OCI-M2 (cell line): ENCODE data around the gene HMOX1.

Source experiments
- DNase-seq: peaks from one replicate; lab custom pipeline; 2025; ENCODE audit not compliant: unreplicated experiment; lab: John Stamatoyannopoulos, UW

HMOX1 gene

DNA sequence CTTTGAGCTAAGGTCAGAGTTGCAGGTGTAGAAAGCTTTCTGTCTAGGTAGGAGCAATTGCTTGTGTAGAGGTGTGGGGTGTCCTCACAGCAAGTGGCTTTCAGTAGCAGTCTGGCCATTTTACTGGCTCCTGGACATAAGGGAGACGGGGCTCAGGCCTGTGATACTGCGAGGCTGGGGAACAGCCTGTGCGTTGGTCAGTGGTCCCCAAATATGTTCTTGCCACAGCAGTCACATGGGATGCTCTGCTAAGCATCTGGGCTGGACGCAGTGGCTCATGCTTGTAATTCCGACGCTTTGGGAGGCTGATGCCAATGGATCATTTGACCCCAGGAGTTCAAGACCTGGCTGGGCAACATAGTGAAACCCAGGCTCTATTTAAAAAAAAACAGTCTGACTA is 21.0 kb downstream of the HMOX1 start:
- no peak for DNase-seq

DNA sequence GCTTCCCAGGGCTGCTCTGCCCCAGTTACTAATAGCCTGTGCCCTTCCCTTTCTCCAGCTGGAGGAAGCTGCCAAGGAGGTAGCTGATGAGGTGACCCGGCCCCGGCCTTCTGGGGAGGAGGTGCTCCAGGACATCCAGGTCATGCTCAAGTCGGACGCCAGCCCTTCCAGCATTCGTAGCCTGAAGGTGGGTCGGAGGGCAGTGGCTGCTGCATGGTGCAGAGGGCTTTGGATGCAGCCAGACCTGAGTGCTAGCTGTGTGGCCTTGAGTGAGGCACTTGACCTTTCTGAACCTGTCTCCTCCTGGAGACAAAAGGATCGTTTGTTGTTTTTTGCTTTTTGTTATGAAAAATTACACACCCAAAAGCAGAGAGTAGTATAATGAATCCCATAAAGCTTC is 22.5 kb downstream of the HMOX1 start:
- DNase-seq, result no peak

DNA sequence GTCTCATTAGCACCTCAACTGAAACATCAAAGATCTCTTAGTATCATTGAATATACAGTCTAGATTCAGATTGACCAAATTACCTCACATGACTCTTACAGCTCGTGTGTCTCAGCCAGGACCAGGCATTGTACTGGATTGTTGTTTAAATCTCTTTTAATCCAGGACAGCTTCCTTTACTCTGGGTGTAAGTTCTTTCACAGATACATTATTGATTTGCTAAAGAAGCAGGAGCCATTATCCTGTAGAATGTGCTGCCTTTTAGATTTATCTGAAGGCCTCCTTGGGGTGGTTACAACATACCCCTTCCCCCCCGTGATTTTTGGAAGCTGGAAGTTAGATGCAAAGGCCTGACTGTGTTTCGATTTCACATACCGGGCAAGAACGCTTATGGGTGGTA is 23.3 kb downstream of the HMOX1 start:
- no peak for DNase-seq

GRCh38 chr22:35406443-35406842 is 25.5 kb downstream of the HMOX1 start:
- no peak for DNase-seq

- no peak for DNase-seq
Observed at GRCh38 chr22:35407362-35407761, 26.5 kb downstream of the HMOX1 start.

GRCh38 chr22:35409783-35410662 is 29.1 kb downstream of the HMOX1 start:
- no peak for DNase-seq

DNA sequence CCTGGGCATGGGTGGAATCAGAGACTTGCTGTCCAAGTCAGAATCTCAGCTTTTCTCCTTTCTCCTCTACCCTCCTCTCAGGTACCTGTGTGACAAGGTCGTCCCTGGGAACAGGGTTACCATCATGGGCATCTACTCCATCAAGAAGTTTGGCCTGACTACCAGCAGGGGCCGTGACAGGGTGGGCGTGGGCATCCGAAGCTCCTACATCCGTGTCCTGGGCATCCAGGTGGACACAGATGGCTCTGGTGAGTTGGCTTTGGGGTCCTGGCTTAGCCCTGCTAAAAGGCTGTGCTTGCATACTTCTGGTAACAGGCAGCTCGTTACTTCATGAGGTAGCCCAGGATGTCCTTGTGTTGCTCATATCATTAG is 29.8 kb downstream of the HMOX1 start:
- DNase-seq, result no peak

DNA sequence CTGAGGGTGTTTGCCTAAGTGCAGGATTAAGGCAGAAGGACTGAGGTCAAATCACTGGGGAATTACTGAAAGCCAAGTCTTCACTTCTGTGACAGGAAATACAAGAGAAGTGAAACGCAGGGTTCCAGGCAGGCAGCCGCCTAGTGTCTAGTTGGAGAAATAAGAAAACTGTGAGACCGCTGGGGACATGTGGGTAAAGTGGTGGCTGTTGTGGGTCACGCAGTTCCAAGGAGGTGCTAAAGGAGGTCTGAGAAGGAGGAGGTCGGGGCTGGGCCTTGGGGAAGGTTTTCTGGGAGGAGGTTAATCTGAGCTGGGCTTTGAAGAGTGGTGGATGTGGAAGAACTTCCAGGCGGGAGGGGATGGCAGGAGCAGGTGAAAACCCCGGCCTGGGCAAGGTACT is 30.2 kb downstream of the HMOX1 start:
- DNase-seq, result no peak

- DNase-seq, result no peak
Observed at GRCh38 chr22:35413624-35414023, 32.7 kb downstream of the HMOX1 start.

DNA sequence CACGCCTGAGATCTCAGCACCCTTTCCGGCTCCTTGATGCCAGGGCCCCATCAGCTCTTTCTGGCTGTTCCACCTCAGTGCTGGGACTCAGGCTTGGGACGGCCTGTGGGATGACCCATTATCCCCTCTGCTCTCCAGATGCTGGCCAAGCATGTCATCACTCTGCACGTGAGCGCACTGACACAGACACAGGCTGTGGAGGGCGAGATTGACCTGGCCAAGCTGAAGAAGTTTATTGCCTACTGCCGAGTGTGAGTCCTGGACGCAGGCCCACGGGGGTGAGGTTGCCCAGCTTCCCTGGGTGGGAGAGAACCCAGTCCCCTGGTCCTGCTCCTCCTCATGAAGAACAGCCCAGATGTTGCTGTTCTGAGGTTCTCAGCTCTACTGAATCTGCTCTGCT is 36.7 kb downstream of the HMOX1 start:
- no peak for DNase-seq

- no peak for DNase-seq
Observed at GRCh38 chr22:35418088-35418487, 37.2 kb downstream of the HMOX1 start.

DNA sequence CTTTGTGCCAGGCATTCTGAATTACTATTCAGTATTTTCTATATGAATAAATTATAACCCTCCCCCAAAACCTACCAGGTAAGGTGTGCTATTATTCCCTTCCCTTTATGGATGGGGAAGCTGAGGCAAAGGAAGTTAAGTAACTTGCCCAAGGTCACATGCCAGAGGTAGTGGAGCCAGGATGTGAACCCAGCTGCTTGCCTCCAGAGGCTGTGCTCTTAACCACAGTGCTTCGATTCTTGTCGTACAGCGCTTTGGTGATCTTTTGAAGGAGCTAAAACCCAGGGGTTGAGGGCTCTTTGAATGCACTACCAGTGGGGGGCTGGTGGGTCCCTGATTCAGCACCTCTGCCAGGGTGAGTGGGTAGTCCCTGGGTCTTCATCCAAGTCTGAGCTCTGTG is 37.8 kb downstream of the HMOX1 start:
- no peak for DNase-seq

DNA sequence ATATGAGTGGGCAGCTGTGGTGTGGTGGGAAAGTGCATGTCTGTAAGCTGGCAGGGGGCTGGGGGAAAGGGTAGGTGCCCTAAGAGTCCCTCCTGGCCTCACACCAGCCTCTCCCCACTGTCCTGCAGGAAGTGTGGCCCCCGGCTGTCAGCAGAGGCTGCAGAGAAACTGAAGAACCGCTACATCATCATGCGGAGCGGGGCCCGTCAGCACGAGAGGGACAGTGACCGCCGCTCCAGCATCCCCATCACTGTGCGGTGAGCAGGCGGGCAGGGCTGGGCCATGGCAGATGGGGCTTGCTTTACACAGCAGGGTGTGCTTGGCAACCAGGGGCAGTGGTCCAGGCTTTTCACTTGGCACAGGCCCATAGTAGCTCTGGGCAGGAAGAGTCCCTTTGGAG is 38.9 kb downstream of the HMOX1 start:
- no peak for DNase-seq

DNA sequence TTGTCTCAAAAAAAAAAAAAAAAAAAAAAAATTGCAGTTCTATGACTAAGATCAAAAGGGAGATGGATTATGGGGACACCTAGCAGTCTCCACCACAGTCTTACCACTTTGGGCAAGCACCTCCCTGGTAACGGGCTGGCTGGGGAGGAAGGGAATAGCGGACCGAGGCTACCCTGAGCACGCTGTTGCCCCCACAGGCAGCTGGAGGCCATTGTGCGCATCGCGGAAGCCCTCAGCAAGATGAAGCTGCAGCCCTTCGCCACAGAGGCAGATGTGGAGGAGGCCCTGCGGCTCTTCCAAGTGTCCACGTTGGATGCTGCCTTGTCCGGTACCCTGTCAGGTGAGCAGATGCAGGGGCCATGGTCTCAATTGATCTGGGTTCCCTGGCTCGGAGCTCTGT is 40.2 kb downstream of the HMOX1 start:
- no peak for DNase-seq

GRCh38 chr22:35422145-35422544 is 41.2 kb downstream of the HMOX1 start:
- no peak for DNase-seq

GRCh38 chr22:35422936-35423335 is 42.0 kb downstream of the HMOX1 start:
- DNase-seq, result no peak

DNA sequence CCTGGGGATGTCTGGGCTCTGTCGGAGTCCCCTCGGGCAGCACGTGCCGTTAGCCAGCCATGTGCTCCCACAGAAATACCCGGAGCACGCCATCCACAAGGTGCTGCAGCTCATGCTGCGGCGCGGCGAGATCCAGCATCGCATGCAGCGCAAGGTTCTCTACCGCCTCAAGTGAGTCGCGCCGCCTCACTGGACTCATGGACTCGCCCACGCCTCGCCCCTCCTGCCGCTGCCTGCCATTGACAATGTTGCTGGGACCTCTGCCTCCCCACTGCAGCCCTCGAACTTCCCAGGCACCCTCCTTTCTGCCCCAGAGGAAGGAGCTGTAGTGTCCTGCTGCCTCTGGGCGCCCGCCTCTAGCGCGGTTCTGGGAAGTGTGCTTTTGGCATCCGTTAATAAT is 43.2 kb downstream of the HMOX1 start:
- DNase-seq, result no peak

GRCh38 chr22:35424761-35425160 is 43.9 kb downstream of the HMOX1 start:
- no peak for DNase-seq

DNA sequence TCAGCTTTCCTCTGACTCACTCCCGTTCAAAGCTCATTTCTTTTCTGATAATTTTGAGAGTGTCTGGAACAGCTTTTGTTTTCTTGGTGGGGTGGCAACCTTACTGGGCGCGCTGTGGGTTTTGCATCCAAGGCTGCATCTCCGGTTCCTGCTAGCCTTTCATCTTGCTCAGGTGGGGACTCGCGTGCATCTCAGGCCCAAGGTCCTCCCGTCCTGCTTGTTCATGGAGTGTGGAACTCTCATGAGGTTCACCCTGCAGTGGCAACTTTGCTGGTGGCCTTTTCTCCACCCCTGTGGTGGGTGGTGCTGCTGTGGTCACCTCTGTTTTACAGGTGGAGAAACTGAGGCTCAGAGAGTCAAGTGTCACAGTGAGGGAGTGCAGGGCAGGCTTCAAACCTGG is 44.6 kb downstream of the HMOX1 start:
- no peak for DNase-seq

DNA sequence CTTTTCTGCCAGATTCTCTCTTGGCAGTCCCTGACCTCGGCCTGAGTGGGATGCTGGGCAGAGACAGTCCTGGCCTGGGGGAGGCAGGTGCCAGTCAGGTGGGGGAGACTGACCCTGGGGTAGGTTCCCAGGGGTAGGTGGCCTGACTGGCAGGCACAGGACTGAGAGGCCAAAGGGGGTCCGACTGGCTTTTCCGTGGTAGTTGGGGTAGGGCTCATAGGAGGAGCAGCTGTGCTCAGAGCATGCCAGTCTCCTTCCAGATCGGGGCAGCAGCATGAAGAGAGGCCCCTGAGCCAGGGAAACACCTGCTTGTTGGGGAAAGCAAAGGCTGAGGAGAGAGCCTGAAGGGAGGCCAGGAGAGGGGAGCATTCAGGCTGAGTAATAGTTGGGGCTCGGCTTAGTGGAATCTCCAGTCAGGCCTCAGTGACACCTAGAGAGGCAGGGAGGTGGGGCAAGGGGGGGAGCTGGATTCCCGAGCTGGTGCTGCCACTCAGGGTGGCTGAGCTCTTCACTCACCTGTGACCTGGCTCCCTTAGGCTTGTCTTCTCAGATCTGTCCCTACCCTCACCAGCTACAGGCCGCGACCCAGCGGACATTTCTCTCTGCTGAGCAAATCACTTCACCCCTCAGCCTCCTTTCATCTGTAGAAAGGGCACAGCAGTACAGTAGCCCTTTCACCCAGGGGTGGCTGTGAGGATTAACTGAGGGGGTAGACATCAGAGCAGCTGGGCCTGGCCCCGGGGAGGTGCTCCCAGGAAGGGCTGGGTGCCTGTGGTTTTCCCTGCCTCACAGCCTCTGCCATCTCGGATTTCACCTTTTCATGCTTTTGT is 45.3 kb downstream of the HMOX1 start:
- no peak for DNase-seq

GRCh38 chr22:35426801-35427140 is 45.9 kb downstream of the HMOX1 start:
- DNase-seq, result no peak

DNA sequence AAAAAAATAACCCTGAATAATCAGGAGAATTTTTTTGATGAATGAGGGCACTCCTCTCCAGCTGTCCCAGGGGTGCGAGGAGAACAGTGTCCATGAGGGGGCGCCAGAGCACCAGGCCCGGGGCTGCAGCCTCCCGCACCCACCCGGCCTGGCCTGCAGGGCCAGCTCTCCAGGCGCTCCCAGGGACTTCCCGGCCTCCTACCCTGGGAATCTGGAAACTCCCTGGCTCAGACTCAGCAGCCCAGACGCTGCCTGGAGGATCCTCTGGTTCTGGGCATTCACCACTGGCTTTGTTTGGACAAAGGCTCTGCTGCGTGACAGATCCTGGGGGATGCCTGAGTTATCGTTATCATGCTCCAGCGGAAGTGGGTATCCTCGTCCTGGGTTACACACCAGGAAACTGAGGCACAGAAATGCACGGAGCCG is 50.0 kb downstream of the HMOX1 start:
- DNase-seq, result no peak
